OCI-LY3 (cell line): ENCODE results near the gene CASP4.

Source experiments
- CTCF ChIP-seq: fragments of 200-600, 300-600 bp; sonication (generic); IDR thresholded peaks from 2 replicates; pipeline ENCODE4 v1.5.1; 2014; ENCODE audit warnings: antibody characterized with exemption, low read length, low read depth
- EZH2phosphoT487 ChIP-seq: fragments of 200-600 bp; shearing (Covaris generic); IDR thresholded peaks from 2 replicates; pipeline ENCODE4 v1.6.1; 2018; ENCODE audit warnings: antibody characterized with exemption, mixed run types, low read depth

GRCh38 chr11:104968856-104969776 lies 742 bp upstream of the CASP4 start:
- TF ChIP-seq CTCF = no peak
- no peak for TF ChIP-seq EZH2phosphoT487
